Measurements from ENCODE around the gene VAV3.
"Not testable (repeated sequence)": the region's sequence is repeated elsewhere in the genome, so short reads cannot be mapped to it uniquely, and the experiment has no call there.

VAV3 gene

DNA sequence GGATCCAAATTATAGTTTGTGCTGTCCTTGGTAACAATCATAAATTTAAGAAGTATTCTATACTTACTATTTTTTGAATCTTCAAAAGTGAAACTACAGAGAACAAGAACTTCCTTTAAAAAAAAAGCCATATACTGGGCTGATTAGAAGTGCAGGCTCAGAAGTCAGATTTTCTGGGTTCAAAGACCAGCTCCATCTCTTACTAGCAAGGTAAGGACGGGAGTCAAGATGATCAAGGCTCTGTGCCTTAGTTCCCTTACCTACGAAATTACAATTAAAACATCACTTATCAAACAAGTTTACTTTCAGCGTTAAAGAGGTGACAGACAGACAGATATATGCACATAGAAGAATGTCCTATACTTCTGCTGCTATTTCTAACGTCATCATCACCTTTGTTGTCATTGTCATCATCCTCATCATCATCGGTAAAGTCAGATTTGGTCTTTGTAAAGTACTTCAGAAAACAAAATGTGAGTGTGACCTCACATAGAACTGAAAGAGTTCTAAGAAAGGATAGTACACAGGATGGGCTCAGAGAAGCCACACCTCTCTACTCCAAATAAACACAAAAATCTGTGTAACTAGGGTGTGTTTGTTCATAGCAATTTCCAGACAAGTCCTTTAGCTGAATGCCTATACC is 178.7 kb downstream of the VAV3 start:
- no peak for DNase-seq

DNA sequence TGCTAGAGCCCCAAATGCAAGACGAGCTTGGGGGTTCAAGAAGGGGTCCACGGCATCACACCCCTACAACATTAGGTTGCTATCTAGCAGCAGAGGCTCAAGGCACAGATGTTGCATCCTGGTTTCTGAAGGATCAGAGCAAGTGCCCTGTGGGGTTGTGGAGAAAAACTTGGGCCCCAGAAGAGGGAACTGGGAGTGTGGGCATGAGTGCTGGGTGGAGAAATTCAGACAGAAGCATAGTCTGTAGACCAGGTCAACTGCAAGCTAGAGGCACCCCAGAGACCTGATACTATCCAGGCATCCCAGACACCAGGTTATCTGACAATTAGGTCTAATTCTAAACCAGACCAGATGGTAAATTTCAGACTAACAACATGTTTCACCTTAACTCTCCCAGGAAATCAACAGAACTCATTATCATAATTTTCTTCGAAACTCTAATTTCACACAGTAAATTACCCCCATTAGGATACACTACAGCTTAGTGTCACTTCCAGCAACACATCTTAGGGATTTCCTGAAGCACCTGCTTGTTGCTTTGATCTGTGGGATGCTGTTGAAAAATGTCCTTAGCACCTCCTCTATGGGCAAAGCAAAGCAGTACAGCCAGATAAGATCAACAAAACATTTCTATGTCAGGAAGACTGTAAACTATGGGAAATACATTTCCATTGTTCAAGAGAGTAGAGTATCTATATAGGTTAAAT is 179.3 kb downstream of the VAV3 start:
- DNase-seq = no peak

DNA sequence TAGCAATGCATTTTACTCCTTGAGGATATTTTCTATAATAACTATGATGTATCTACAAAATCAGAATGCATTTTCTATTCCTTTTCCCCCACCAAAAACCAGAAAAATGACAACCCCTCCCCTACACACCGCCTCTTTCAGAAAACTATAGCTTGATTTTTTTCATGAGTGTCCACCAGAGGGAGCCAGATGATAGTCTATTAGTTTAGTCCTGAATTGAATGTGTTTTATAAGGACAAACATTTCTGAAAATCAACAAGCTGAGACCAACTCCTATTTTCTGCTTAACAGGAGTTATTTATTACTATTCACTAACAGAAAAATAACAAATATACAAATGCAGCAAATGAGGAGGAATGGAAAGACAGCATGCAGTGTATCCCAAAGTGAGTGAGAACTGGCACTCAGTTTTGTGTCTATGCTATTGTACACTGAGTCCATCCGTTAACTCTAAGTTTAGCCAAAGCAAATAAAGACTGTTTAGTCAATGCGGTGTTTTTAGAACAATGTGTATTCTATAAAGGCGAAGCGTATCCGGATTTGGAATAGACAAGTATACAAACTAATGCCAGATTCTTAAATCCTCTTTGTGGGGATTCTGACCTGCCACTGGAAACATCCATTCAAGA is 182.6 kb downstream of the VAV3 start:
- DNase-seq = no peak

DNA sequence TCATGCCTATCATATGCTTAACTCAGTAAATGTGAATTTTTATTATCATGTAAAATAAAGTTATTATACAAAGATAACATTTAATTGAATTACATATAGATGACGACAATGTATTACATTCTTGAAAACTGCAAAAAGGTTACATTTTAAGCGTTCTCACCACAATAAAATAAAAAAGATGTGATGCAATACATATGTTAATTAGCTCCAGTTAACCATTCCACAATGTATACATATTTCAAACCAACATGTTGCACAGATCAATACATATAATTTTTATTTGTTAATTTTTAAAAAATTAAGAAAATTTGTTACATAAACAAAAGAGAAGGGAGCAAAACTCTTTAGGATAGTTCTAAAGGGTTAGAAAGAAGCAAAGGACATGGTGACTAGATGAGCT is 183.7 kb downstream of the VAV3 start:
- DNase-seq = no peak

DNA sequence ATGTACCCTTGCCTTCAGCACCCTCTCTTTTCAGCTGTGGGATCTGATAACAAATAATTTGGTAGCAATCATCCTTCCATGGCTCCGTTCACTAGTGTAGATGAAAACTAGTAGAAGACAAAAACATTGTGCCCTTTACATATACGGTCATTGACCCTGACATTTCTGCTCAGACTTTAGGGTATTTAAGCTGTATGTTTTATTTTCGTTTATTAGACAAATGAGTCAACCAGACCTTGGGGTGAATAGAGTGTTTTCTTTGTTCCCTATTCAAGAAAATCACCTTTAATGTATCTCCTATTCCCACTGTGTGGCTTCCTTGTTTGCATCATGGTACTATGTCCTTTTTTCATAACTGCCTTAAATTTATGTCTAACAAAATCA is 187.3 kb downstream of the VAV3 start:
- DNase-seq = no peak

DNA sequence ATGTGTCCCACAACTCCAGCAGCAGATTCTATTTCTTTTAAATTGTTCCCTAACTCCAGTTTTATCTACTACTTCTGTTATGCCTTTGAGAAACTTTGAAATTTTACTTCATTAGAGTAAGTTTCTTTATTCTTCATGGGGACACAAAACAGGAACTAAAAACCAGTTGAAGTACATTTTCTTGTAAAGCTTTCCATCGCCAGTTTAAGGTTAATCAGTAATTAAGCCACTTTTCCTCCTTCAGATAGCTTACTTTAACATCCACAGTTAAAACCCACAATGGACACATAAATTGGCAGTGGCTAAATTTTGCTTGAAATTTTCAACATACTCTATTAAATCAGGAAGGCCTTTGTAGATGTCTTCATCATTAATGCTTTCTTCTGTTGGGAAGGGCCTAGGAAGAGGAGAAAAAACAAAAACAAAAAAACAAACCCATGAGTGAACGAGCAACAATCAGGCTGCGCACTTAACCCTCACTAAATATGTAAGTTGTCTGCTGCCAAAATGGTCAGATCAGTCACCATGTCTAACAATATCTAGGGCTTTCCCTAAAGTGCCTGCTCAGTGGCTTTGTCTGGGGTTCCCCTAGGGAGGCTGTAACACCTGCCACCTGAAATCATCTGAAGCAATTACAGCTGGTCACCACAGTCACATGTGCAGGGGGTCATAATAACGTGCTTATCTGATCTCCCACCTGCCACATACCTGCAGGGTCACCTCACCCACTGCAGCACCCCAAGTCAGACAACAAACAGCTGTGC is 187.9 kb downstream of the VAV3 start:
- no peak for DNase-seq

DNA sequence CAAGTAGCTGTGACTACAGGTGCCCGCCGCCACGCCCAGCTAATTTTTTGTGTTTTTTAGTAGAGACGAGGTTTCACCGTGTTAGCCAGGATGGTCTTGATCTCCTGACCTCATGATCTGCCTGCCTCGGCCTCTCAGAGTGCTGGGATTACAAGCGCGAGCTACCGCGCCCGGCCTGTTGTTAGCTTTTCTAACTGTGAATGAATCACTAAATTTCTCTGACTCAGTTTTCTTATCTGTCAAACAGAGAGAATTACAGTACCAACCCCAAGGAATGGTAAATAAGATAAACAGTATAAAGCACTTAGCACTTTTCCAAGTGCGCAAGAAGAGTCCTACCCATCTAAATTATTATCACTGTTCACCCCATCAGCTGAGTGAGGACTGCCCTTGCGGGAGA is 193.6 kb downstream of the VAV3 start:
- no peak for DNase-seq

DNA sequence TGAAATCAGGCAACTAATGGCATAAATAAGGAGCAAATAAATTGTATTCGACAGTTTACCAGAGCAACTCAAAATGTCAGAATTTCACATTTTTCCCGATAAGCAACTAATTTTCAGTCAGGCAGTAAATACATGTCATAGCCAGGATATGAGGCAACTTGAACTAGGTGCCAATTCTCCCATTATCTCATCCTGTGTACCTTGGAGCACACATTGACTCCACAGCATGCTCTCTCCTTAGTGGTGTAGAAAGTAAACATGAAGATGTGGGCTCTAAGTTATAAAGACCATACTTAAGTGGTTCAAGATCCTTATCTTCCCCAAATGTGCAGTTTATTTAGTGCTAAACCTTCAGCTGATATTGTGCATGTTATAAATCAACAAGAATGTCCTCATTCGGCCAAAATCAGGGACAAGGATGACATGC is 197.8 kb downstream of the VAV3 start:
- DNase-seq = no peak

DNA sequence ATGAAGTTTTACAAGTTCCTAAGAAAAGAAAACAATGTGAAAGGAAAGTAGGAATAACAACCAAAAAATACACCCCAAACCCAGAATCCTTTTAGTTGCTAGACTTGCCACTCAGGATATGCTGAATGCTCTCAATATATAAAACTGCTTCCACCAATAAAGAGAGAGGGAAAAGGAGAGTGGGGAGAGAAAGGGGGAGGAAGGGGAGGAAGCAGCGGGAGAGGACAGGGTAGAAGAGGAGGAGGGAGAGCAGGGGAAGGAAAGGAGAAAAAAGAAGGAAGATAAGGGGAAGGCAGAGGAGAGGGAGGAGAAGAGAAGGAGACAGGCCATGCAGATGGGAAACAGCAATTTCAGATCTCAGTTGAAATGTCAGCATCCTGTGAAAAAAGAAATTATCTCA is 198.4 kb downstream of the VAV3 start:
- no peak for DNase-seq

DNA sequence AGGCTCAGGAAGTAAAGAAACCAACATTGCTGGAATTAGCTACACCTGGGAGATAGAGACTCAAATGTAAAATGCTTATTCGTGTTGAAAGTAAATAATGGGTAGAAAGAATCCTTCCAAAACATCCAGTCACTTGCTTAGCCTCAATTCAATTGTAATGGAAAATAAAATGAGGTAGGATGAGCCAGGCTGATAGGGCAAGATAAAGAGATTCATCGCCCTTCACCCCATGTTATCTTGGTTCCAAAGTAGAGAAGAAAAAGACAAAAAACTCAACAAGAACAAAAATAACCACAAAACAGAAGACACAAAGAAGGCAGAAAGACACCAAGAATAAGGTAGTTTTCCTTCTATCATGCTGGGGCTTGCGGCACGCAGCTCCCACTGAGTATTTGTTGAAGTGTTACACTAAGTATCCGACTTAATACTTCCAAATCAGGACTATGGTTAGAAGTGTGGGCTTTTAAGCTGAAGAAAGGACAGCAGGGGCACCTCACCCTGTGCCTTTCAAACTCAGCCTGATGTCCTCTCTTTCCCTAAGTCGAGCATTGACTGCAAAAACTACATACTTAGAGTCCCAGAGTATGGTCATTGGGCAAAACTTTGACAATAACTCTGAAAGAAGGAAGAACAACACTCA is 202.1 kb downstream of the VAV3 start:
- no peak for DNase-seq

DNA sequence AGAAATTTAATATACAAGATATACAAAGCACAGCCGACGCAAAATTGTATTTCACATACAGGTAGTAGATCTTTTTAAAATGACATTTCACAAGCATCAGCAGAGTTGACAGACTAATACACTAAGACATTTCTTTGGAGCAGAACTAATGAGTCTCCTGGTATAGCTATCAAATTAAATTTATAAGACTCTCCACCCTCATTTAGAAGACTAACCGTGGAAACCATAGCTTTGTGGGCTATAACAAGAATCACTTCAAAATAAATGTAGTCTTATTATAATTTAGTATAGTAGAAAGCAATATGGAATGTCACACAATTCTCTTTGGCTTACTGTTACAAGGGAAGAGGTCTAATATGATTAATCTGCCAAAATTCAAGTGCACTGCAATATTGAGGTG is 204.9 kb downstream of the VAV3 start:
- no peak for DNase-seq

DNA sequence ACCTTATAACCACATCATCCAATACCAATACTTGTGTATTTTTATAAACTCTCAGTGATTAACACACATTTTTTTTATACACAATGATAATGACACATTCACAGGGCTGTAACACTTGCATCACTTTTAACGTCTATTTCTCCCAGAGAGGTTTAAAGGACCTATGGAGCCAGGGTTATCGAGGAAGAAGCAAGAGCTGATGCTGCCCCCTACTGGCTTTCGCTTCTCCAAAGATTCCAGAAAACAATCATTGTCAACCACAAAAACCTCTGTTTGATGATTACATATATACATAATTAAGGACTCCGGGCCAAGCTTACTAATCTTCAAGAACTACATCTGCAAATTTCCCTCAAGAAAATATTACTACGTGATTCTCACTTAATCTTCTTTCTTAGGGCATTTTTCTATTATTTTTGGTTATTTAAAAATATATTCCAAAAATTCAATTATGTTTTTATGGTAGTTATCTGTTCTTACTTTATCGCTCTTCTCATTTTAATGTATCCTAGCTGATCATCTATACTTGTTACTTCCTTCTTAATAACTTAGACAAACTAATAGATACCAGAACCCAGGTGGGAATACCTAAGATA is 214.5 kb downstream of the VAV3 start:
- no peak for DNase-seq

DNA sequence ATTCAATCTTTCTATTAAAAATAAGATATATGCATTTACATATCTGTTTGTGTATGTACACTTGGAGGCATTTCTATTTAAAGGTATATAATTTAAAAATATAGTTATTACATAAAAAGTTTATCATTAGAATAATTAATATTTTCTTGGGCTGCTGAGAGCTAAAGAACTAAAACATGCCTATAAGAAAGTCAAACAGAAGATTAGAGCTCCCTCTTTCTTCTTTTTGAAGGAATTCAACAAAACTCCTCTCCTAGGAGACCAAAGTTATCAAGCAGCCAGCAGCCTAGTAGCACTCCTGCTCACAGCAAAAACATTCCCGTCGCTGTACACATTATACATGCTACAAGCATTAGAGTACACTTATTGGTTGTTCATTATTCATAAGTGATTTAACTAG is 216.4 kb downstream of the VAV3 start:
- no peak for DNase-seq

DNA sequence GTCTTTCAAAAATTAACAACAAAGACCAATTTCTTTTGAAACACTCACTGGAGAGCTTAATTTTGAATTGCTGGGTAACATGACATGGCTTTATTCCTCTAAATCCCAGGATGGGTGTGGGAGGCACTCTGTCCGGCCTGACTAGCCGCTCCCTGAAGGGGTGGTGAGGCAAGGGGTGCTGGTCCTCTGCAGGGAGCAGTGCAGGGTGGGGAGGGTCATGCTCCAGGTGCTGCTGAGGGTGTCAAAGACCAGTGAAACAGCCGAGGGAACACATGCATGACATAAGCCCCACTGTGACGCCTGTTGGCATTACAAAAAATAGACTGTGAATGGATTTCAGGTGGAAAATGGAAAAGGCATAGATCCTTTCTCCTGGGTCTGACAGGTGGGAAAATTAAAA is 223.7 kb downstream of the VAV3 start:
- no peak for DNase-seq

DNA sequence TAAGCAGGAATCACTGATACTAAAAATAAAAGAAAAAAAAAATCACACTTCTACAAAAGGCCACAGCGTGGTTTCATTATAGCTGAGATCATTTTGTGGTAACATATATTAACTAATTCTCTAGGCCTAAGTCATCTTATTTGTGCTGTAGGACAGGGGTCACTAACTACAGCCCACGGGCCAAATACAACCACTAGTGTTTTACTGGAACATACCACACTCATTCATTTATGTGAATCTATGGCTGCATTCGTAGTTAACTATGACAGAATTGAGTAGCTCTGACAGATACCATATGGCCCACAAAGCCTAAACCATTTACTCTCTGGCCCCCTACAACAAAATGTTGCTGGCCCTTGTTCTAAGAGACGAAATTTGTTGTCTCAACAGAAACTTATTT is 224.4 kb downstream of the VAV3 start:
- no peak for DNase-seq

DNA sequence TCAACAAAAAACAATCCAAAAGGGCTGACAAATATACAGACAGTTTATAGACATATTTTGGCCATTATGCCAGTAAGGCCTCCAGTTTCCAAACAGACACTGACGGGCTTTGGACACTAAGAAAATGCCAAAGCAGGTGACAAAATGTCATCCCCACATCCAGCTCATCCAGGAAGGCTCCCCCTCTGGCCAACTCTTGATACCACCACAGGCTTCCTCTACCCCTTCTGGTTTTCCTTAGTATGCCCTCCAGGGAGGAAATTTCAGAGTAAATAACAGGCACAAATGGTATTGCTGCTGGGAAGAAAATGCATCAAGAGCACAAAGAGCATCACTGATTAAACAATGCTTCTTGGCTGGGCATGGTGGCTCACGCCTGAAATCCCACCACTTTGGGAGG is 225.3 kb downstream of the VAV3 start:
- no peak for DNase-seq

DNA sequence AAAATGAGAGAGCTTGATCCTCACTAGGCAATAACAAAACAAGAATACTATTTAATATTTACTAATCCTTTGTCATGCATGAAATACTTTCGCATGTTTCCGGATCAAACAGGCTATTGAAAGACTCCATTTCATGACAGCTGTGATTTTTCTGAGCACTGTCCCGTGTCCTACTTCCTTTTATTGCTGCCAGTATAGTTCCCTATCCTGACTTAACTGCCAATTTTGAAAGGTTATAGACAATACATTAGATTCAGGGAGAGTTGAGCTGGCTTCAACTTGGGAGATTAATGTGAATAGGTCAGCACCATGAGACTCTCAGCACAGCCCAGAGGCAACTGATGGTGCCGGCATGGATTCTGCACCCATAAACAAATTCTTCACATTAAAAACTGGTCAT is 225.8 kb downstream of the VAV3 start:
- no peak for DNase-seq

DNA sequence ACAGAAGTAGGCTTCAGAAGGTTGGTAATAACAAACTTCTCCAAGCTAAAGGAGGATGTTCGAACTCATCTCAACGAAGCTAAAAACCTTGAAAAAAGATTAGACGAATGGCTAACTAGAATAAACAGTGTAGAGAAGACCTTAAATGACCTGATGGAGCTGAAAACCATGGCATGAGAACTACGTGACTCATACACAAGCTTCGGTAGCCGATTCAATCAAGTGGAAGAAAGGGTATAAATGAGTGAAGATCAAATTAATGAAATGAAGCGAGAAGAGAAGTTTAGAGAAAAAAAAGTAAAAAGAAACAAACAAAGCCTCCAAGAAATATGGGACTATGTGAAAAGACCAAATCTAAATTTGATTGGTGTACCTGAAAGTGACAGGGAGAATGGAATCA is 231.6 kb downstream of the VAV3 start:
- DNase-seq = not testable (repeated sequence)

DNA sequence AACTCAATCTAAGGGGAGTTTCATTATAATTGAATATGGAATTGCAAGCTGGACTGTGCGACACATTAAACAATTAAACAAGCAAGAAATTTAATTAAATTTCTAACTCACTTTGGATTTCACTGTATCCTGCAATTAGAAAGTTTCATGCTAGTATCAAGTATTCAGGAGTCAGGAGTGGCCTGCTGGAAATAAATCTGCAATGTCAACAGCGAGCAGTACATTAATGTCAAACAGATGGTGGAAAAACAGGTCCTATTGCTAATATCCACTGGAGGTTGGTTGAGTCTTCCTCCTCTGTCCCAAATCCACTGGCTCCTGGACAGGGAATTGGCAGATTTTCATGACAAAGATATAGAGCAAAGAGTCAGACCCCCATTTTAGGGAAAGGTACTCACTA is 237.1 kb downstream of the VAV3 start:
- DNase-seq = no peak

DNA sequence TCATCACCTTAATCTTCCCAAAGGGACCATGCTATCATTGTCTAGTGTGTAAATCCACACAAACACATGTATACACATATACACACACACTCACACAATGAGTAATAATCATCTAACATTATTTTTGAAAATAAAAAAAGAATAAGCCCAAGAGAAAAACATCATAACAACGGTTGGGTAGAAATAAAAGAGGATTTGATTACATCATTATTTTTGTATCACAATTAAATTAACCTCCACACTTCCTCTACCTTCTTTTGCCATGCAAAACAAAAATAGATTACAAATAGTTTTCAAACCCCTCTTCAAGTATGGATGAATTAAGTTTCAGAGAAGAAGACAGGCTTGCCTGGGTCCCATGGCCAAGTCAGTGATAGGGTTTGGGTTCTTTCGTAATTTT is 238.1 kb downstream of the VAV3 start:
- no peak for DNase-seq

DNA sequence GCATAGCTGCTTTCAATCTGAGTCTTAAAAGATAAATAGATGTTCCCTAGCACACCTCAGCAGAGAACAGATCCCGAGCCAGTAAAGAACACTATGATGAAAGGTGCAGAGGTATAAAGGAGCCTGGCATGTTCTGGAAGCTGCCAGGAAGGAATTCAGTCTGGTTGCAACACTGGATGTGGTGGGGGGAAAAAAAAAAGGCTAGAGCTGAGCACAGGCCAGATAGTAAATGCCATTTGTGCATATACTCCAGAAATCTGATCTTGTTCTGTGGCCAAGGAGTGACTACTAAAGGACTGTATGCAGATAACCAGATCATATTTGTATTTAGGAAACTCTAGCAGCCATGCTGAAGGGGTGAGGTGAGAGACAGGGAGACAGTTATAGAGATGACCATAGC is 240.3 kb downstream of the VAV3 start:
- DNase-seq = no peak

DNA sequence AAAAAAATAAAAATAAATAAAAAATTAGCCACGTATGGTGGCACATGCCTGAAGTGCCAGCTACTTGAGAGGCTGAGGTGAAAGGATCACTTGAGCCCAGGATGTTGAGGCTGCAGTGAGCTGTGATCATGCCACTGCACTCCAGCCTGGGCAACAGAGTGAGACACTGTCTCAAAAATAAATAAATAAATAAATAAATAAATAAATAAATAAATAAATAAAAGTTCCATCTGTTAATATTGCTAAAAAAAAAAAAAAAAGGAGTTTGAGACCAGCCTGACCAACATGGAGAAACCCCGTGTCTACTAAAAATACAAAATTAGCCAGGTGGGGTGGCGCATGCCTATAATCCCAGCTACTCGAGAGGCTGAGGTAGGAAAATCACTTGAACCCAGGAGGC is 244.8 kb downstream of the VAV3 start:
- not testable (repeated sequence) for DNase-seq

DNA sequence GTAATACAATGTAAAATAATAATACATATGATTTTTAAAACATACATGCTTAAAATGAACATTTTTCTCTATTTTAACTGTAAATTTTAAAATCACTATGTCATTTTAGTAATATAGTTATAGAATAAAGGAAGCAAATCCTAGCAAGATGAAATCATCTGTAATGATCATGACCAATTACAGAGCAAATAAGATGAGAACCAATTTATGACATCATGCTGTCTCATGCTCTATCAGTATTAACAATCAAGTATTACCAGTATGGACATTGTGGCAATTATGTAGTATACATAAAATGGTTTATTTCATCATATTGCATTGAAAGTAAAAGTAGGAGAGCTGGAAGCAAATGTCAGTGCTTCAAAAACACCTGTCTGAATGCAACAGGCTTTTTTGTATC is 255.0 kb downstream of the VAV3 start:
- DNase-seq = no peak

Data from activated naive CD4-positive, alpha-beta T cell treated with Interleukin-2 at 50 U/mL for 16 hours (primary cell).